HCT116 (cell line): ENCODE data around the gene CILP2. TPM values are rescaled to one million over a fixed set of nuclear protein-coding genes. Genes with fewer than 3 reads are reported as not detected.

Experiments
- ATAC-seq: fragments of 200-7000 bp; cut with Tn5 transposase; 2 replicates; pipeline ENCODE4 v1.9.1; 2020; ENCODE audit warnings: mild to moderate bottlenecking, moderate library complexity
- BruUV-seq: library from RNA; stranded (reverse); fragments of 400-500 nt; replicated peaks from 2 replicates; lab custom pipeline; 2021; lab: Mats Ljungman, UMichigan
- CTCF ChIA-PET: fragments of 300-600 bp; sonication (Branson Sonifier 250); formaldehyde crosslinking; loops from one replicate; lab custom pipeline; 2021; ENCODE audit warnings: antibody characterized with exemption; lab: Charles Lee
- POLR2A ChIA-PET: fragments of 300-600, 350-600 bp; sonication (Branson Sonifier 250); formaldehyde crosslinking; loops from one replicate; lab custom pipeline; 2021; ENCODE audit warnings: antibody characterized with exemption; lab: Charles Lee
- RAD21 ChIA-PET, 2 experiments: fragments of 300-600 bp; sonication (Branson Sonifier 250); formaldehyde crosslinking; loops; one replicate each; lab custom pipeline; 2023; ENCODE audit warnings: low total read pairs in 2 of 2; ENCODE audit not compliant: uncharacterized antibody in 2 of 2, unreplicated experiment in 2 of 2, low non-redundant PET in 1 of 2; lab: Charles Lee
- DNase-seq: peaks from one replicate; pipeline ENCODE4 v3.0.0-alpha.2; 2010; ENCODE audit warnings: low read depth, low spot score
- H2AFZ ChIP-seq: fragments of 200-600 bp; shearing (Covaris generic), sonication (generic); 2 replicates; pipeline ENCODE4 v1.6.1; 2017; ENCODE audit warnings: low read depth, mixed run types, mixed read lengths, antibody characterized with exemption, low read length; ENCODE audit not compliant: poor library complexity, severe bottlenecking
- H3K27ac ChIP-seq: 2 replicates; pipeline ENCODE4 v1.5.1; 2012; ENCODE audit warnings: low read depth, low read length
- H3K27me3 ChIP-seq: fragments of 200-600 bp; sonication (generic); 2 replicates; pipeline ENCODE4 v1.6.1; 2016; ENCODE audit warnings: mixed run types, low read length, mixed read lengths; ENCODE audit not compliant: insufficient read depth
- H3K36me3 ChIP-seq, 2 experiments: fragments of 200-500 bp in 1 of 2; fragments of 200-600 bp in 1 of 2; sonication (Bioruptor generic) in 1 of 2; sonication (generic) in 1 of 2; 2 replicates each; pipeline versions ENCODE4 v1.5.1 to v1.6.1; 2014 to 2016; ENCODE audit warnings: low read length in 2 of 2, inconsistent platforms in 1 of 2, mixed read lengths in 1 of 2, mixed run types in 1 of 2; ENCODE audit not compliant: insufficient read depth in 2 of 2, control insufficient read depth in 1 of 2
- H3K4me1 ChIP-seq, 2 experiments: fragments of 200-600 bp in 1 of 2; sonication (generic) in 1 of 2; 2 replicates each; pipeline versions ENCODE4 v1.5.1 to v1.6.1; 2012 to 2017; ENCODE audit warnings: low read length in 2 of 2, inconsistent platforms in 1 of 2, mild to moderate bottlenecking in 1 of 2, mixed read lengths in 1 of 2, mixed run types in 1 of 2, moderate library complexity in 1 of 2; ENCODE audit not compliant: insufficient read depth in 2 of 2, control insufficient read depth in 1 of 2
- H3K4me2 ChIP-seq: fragments of 200-600 bp; sonication (generic); 2 replicates; pipeline ENCODE4 v1.6.1; 2017; ENCODE audit warnings: mixed run types, low read length, mixed read lengths
- H3K4me3 ChIP-seq, 2 experiments: fragments of 200-600 bp in 1 of 2; sonication (generic) in 1 of 2; replicated peaks in 1 of 2; 2 replicates each; pipeline ENCODE4 v1.5.1; 2011 to 2016; ENCODE audit warnings: low read length in 2 of 2, control low read depth in 1 of 2, low read depth in 1 of 2, mild to moderate bottlenecking in 1 of 2, mixed read lengths in 1 of 2, mixed run types in 1 of 2
- H3K79me2 ChIP-seq: fragments of 200-600 bp; sonication (generic); 2 replicates; pipeline ENCODE4 v1.6.1; 2017; ENCODE audit warnings: mild to moderate bottlenecking, mixed run types, low read length, moderate library complexity, mixed read lengths; ENCODE audit not compliant: insufficient read depth
- H3K9ac ChIP-seq: fragments of 200-600 bp; sonication (generic); 2 replicates; pipeline ENCODE4 v1.6.1; 2016; ENCODE audit warnings: low read length, mixed read lengths
- H3K9me2 ChIP-seq: fragments of 200-600 bp; sonication (generic), shearing (Covaris generic); 2 replicates; pipeline ENCODE4 v1.6.1; 2017; ENCODE audit warnings: mixed run types, mild to moderate bottlenecking, moderate library complexity; ENCODE audit not compliant: insufficient read depth
- H3K9me3 ChIP-seq, 2 experiments: fragments of 200-500 bp in 1 of 2; fragments of 200-600 bp in 1 of 2; sonication (Bioruptor generic) in 1 of 2; sonication (generic) in 1 of 2; 2 replicates each; pipeline ENCODE4 v1.6.1; 2014 to 2017; ENCODE audit warnings: low read length in 2 of 2, mixed read lengths in 2 of 2, inconsistent platforms in 1 of 2, low read depth in 1 of 2, mild to moderate bottlenecking in 1 of 2, mixed run types in 1 of 2, moderate library complexity in 1 of 2; ENCODE audit not compliant: control insufficient read depth in 1 of 2, insufficient read depth in 1 of 2
- H4K20me1 ChIP-seq: fragments of 200-600 bp; sonication (generic), shearing (Covaris generic); 2 replicates; pipeline ENCODE4 v1.6.1; 2017; ENCODE audit warnings: mixed run types, mild to moderate bottlenecking, moderate library complexity; ENCODE audit not compliant: insufficient read depth
- EGR1 ChIP-seq: IDR thresholded peaks from 2 replicates; pipeline ENCODE4 v1.6.1; 2012; ENCODE audit warnings: low read depth
- ELF1 ChIP-seq: IDR thresholded peaks from 2 replicates; pipeline ENCODE4 v1.6.1; 2012; ENCODE audit warnings: low read depth, borderline replicate concordance
- FOSL1 ChIP-seq: IDR thresholded peaks from 2 replicates; pipeline ENCODE4 v1.6.1; 2012; ENCODE audit warnings: low read depth
- JUND ChIP-seq: IDR thresholded peaks from 2 replicates; pipeline ENCODE4 v1.6.1; 2012
- RAD21 ChIP-seq: IDR thresholded peaks from 2 replicates; pipeline ENCODE4 v1.6.1; 2012; ENCODE audit warnings: low read depth, mild to moderate bottlenecking
- YY1 ChIP-seq: IDR thresholded peaks from 2 replicates; pipeline ENCODE4 v1.6.1; 2011; ENCODE audit warnings: low read length, low read depth, moderate library complexity, mild to moderate bottlenecking; ENCODE audit not compliant: insufficient replicate concordance; ENCODE audit errors: extremely low read depth
- intact Hi-C: fragments of 100-400 bp; cut with micrococcal nuclease; formaldehyde crosslinking; loops from 2 replicates; pipeline ENCODE4 v1.10.0; 2022
- total RNA-seq: library from RNA; stranded (reverse); gene quantifications from one replicate; pipeline ENCODE4 v1.2.1, GENCODE V29; 2021; ENCODE audit not compliant: unreplicated experiment
- TF ChIP-seq, protein P1 (sequence below), 3 experiments: fragments of 200-600 bp in 1 of 3; sonication (generic) in 1 of 3; IDR thresholded peaks in 2 of 3; conservative IDR thresholded peaks in 1 of 3; 2 replicates each; pipeline ENCODE4 v1.5.1; 2012 to 2017; ENCODE audit warnings: low read depth in 2 of 3, low read length in 2 of 3, antibody characterized with exemption in 1 of 3, borderline replicate concordance in 1 of 3, control low read depth in 1 of 3, mild to moderate bottlenecking in 1 of 3, mixed read lengths in 1 of 3, mixed run types in 1 of 3, moderate library complexity in 1 of 3; ENCODE audit not compliant: insufficient read depth in 1 of 3

The CILP2 gene
- total RNA-seq, 1 experiment from 2014 or later, result 13.1 TPM

DNA sequence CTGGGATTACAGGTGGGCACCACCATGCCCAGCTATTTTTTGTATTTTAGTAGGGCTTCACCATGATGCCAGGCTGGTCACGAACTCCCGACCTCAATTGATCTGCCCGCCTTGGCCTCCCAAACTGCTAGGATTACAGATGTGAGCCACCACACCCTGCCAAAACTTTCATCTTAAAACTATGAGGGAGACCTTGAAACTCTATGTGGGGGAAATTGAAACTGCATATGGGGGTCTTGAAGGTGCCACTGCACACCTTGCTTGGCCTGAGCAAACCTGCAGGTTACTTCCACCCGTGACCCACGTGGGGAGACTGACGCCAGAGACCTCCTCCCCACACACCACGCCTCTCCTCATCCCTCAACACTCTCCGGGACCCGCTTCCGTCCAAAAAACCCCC lies 15.6 kb downstream of the CILP2 start (continued):
- TF ChIP-seq FOSL1, result no peak
- no peak for TF ChIP-seq JUND
- no peak for TF ChIP-seq YY1
- TF ChIP-seq ELF1, result no peak
- TF ChIP-seq RAD21, result no peak

DNA sequence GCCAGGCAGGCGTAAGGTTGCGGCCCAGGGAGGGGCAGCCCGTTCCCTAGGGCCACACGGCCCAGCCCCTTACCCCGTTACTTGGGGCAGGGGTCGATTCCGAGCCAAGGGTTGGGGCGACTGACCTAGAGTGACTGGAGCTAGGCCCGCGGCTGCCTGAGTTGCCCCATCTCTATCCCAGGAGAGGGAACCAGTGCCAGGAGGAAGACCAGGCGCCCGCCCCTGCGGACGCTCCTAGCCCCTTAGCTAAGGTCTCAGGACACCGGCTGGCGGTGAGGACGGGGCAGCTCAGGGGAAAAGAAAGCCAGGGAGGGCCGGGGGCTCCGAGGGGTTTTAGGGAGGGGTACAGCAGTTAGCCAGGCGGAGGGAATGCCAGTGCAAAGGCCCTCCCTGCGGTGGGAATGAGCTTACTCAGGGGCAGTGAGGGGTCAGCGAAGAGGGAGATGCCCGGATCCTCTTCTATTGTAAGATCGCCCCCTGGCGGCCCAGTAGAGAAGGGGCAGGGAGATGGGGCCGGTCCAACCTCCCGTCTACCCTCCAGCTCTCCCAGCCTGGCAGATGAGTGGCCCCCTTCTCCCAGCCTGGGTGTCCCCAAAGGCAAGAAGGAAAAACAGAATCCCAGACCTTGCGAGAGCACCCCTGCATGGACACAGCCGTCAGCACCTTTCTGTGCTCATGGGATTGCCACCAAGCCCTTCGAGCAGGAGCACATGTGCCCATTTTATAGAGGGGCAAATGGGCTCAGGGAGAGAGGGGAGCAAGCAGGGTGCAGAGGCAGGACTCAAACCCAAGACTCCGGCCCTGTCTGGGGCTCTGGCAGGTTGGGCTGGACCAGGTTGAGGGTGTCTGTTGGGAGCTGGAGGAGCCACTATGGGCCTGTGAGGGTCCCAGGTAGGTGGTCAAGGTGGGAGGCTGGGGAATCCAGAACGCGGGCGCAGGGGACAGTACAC lies 16.3 kb downstream of the CILP2 start:
- H3K4me3 ChIP-seq, result no peak overlapping the region
- no peak for DNase-seq
- peak; percentile 83 for ATAC-seq
- no peaks in the 10 kb centered on the region for H3K9me2 ChIP-seq
- H3K36me3 ChIP-seq, result no peaks in the 10 kb centered on the region
- no TSS peak for BruUV-seq
- H3K27me3 ChIP-seq, result no peaks in the 10 kb centered on the region
- RAD21 ChIA-PET, result interaction anchor here (0.9 to 1.3 kb wide), 3 partner anchors 13 to 22 kb away, joined by 4 read pairs; no protein-coding TSS in a partner anchor
- POLR2A ChIA-PET, result no interaction called here
- no peak overlapping the region for H2AFZ ChIP-seq
- H4K20me1 ChIP-seq, result no peaks in the 10 kb centered on the region
- H3K27ac ChIP-seq, result no peak overlapping the region
- H3K9ac ChIP-seq, result no peak overlapping the region
- intact Hi-C loops, result no loop called here
- CTCF ChIA-PET, result interaction anchor here (1.0 to 4.9 kb wide), 11 partner anchors 14 to 408 kb away, joined by 3 to 52 read pairs (median 3); partner anchors contain the start of genes GMIP and NDUFA13
- no peak for TF ChIP-seq JUND
- TF ChIP-seq, protein P1, sequence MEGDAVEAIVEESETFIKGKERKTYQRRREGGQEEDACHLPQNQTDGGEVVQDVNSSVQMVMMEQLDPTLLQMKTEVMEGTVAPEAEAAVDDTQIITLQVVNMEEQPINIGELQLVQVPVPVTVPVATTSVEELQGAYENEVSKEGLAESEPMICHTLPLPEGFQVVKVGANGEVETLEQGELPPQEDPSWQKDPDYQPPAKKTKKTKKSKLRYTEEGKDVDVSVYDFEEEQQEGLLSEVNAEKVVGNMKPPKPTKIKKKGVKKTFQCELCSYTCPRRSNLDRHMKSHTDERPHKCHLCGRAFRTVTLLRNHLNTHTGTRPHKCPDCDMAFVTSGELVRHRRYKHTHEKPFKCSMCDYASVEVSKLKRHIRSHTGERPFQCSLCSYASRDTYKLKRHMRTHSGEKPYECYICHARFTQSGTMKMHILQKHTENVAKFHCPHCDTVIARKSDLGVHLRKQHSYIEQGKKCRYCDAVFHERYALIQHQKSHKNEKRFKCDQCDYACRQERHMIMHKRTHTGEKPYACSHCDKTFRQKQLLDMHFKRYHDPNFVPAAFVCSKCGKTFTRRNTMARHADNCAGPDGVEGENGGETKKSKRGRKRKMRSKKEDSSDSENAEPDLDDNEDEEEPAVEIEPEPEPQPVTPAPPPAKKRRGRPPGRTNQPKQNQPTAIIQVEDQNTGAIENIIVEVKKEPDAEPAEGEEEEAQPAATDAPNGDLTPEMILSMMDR (IDR thresholded peaks at IDR 0.05 in 2 of 3, conservative IDR thresholded peaks at IDR 0.05 in 1 of 3; ENCODE audit: borderline replicate concordance in 1 of 3, insufficient read depth in 1 of 3, low read depth in 2 of 3, low read length in 2 of 3), result peak; percentile 43 to 91 (median 83); a peak in 5 of 6 replicates
- peak; percentile 60 for TF ChIP-seq RAD21
- TF ChIP-seq EGR1, result no peak
- H3K9me3 ChIP-seq, result no peaks in the 10 kb centered on the region
- H3K4me1 ChIP-seq, result no peaks in the 10 kb centered on the region
- H3K79me2 ChIP-seq, result no peaks in the 10 kb centered on the region
- H3K4me2 ChIP-seq, result no peak overlapping the region
